Loucy (cell line): ENCODE results near the gene GAL3ST2.

ENCODE experiments used
- CTCF ChIP-seq: fragments of 200-600 bp; sonication (generic); conservative IDR thresholded peaks from 2 replicates; pipeline ENCODE4 v1.5.1; 2014; ENCODE audit warnings: mild to moderate bottlenecking, antibody characterized with exemption, low read length
- EZH2phosphoT487 ChIP-seq: fragments of 200-600 bp; IDR thresholded peaks from 2 replicates; pipeline ENCODE4 v1.6.1; 2018; ENCODE audit warnings: antibody characterized with exemption, mild to moderate bottlenecking, moderate library complexity, borderline replicate concordance

GRCh38 chr2:241844066-241844728, 67.6 kb downstream of the GAL3ST2 start:
- no peak for TF ChIP-seq EZH2phosphoT487
- TF ChIP-seq CTCF: no peak
